ENCODE measurements around the gene LTO1. TPM values are rescaled to one million over a fixed set of nuclear protein-coding genes. Genes with fewer than 3 reads are reported as not detected.

LTO1 gene
- total RNA-seq, 1 donor: 19.0 TPM

- DNase-seq (ENCODE audit: low read depth): peak; percentile 78
- no peak for TF ChIP-seq CTCF (IDR thresholded peaks at IDR 0.05; ENCODE audit: insufficient read depth, low read depth, low read length)
These were observed 36.9 kb downstream of the LTO1 start for GRCh38 chr11:69637941-69638871.

GRCh38 chr11:69637198-69637940 lies 37.8 kb downstream of the LTO1 start:
- no peak for DNase-seq (ENCODE audit: low read depth)
- H3K4me3 ChIP-seq (ENCODE audit: low read depth, low read length): peak overlapping the region; percentile 88
- TF ChIP-seq CTCF (IDR thresholded peaks at IDR 0.05; ENCODE audit: insufficient read depth, low read depth, low read length): no peak

More at GRCh38 chr11:69637941-69638871, 36.9 kb downstream of the LTO1 start:
- H3K4me3 ChIP-seq (ENCODE audit: low read depth, low read length): peak overlapping the region; percentile 88

GRCh38 chr11:69636512-69637197 lies 38.5 kb downstream of the LTO1 start:
- TF ChIP-seq CTCF (IDR thresholded peaks at IDR 0.05; ENCODE audit: insufficient read depth, low read depth, low read length): no peak
- H3K4me3 ChIP-seq (ENCODE audit: low read depth, low read length): peak overlapping the region; percentile 35

GRCh38 chr11:69635804-69636511 lies 39.2 kb downstream of the LTO1 start:
- H3K4me3 ChIP-seq (ENCODE audit: low read depth, low read length): peak overlapping the region; percentile 35
- TF ChIP-seq CTCF (IDR thresholded peaks at IDR 0.05; ENCODE audit: insufficient read depth, low read depth, low read length): no peak
- DNase-seq (ENCODE audit: low read depth): no peak

More at GRCh38 chr11:69636512-69637197, 38.5 kb downstream of the LTO1 start:
- peak; percentile 96 for DNase-seq (ENCODE audit: low read depth)

GRCh38 chr11:69635195-69635594 lies 40.0 kb downstream of the LTO1 start:
- H3K4me3 ChIP-seq (ENCODE audit: low read depth, low read length): no peak overlapping the region
- DNase-seq (ENCODE audit: low read depth): no peak
- no peak for TF ChIP-seq CTCF (IDR thresholded peaks at IDR 0.05; ENCODE audit: insufficient read depth, low read depth, low read length)

- no peak for DNase-seq (ENCODE audit: low read depth)
- TF ChIP-seq CTCF (IDR thresholded peaks at IDR 0.05; ENCODE audit: insufficient read depth, low read depth, low read length): no peak
- H3K4me3 ChIP-seq (ENCODE audit: low read depth, low read length): no peak overlapping the region
These were observed 40.6 kb downstream of the LTO1 start for GRCh38 chr11:69634590-69634989.

Measured in fibroblast of villous mesenchyme (primary cell).